A549 (cell line): ENCODE data around the gene TCEA2. TPM values are rescaled to one million over a fixed set of nuclear protein-coding genes. Genes with fewer than 3 reads are reported as not detected.
A peak's percentile ranks its signal among the peaks of the same experiment; 100 is the strongest.

ENCODE experiments used
- ATAC-seq, 2 experiments: fragments of 200-7000 bp in 1 of 2; fragments of >200 bp in 1 of 2; cut with Nextera tagmentation in 1 of 2; cut with Tn5 transposase in 1 of 2; 3 replicates each; pipeline versions ENCODE4 v1.8.0 to v1.9.1; 2018 to 2020; ENCODE audit warnings: mild to moderate bottlenecking in 1 of 2, moderate library complexity in 1 of 2
- CTCF ChIA-PET: fragments of 300-600 bp; sonication (Branson Sonifier 250); formaldehyde crosslinking; extraction: SDS; loops from one replicate; lab custom pipeline; 2021; ENCODE audit warnings: antibody characterized with exemption, inconsistent platforms; lab: Yijun Ruan, JAX
- POLR2A ChIA-PET: fragments of 350-600 bp; formaldehyde crosslinking; extraction: SDS; loops from one replicate; lab custom pipeline; 2021; ENCODE audit warnings: antibody characterized with exemption, inconsistent platforms; lab: Yijun Ruan, JAX
- DNase-seq, 2 experiments: peaks; one replicate each; pipeline versions ENCODE4 v3.0.0 to v3.0.0-alpha.2; 2011 to 2016; ENCODE audit warnings: low read depth in 1 of 2, low spot score in 1 of 2
- FAIRE-seq: peaks from 2 replicates; lab custom pipeline; 2011; peaks lifted over from hg19 to GRCh38; lab: Jason Lieb, UNC
- H3K27ac ChIP-seq, 2 experiments: fragments of >200 bp; sonication (Bioruptor Twin); formaldehyde crosslinking; 3 replicates each; pipeline ENCODE4 v1.5.1; 2016 to 2017
- H3K4me1 ChIP-seq: fragments of >200 bp; sonication (Bioruptor Twin); formaldehyde crosslinking; 3 replicates; pipeline ENCODE4 v1.6.1; 2016
- H3K4me2 ChIP-seq: fragments of >200 bp; sonication (Bioruptor Twin); formaldehyde crosslinking; 3 replicates; pipeline ENCODE4 v1.6.1; 2016
- H3K4me3 ChIP-seq: fragments of >200 bp; sonication (Bioruptor Twin); formaldehyde crosslinking; 3 replicates; pipeline ENCODE4 v1.5.1; 2016
- H3K9me3 ChIP-seq: fragments of >200 bp; sonication (Bioruptor Twin); formaldehyde crosslinking; 3 replicates; pipeline ENCODE4 v1.6.1; 2016
- CEBPB ChIP-seq, 2 experiments: fragments of >200 bp in 1 of 2; sonication (Bioruptor Twin) in 1 of 2; formaldehyde crosslinking in 1 of 2; IDR thresholded peaks; 2 replicates each; pipeline ENCODE4 v1.6.1; 2012 to 2016
- CHD4 ChIP-seq: fragments of 200-600 bp; sonication (generic); IDR thresholded peaks from 2 replicates; pipeline ENCODE4 v1.6.1; 2016; ENCODE audit warnings: antibody characterized with exemption, mild to moderate bottlenecking, borderline replicate concordance
- EHMT2 ChIP-seq: fragments of 200-600 bp; sonication (generic); IDR thresholded peaks from 2 replicates; pipeline ENCODE4 v1.6.1; 2016; ENCODE audit warnings: antibody characterized with exemption, low read depth, mild to moderate bottlenecking, moderate library complexity
- FOSB ChIP-seq: fragments of 250-450 bp; sonication (Bioruptor Pico); IDR thresholded peaks from 2 replicates; pipeline ENCODE4 v1.5.0; 2020; ENCODE audit warnings: mild to moderate bottlenecking, moderate library complexity
- FOXS1 ChIP-seq: fragments of 250-450 bp; sonication (Bioruptor Pico); IDR thresholded peaks from 2 replicates; pipeline ENCODE4 v1.5.0; 2020; ENCODE audit warnings: mild to moderate bottlenecking, moderate library complexity
- GATA3 ChIP-seq: IDR thresholded peaks from 2 replicates; pipeline ENCODE4 v1.6.1; 2012; ENCODE audit warnings: borderline replicate concordance
- HDAC2 ChIP-seq: fragments of 200-600 bp; sonication (generic); IDR thresholded peaks from 2 replicates; pipeline ENCODE4 v1.6.1; 2016
- HES2 ChIP-seq: fragments of >200 bp; sonication (Bioruptor Twin); formaldehyde crosslinking; IDR thresholded peaks from 2 replicates; pipeline ENCODE4 v1.6.1; 2016
- HEYL ChIP-seq: fragments of 250-450 bp; sonication (Bioruptor Pico); IDR thresholded peaks from 2 replicates; pipeline ENCODE4 v1.8.0; 2021; ENCODE audit warnings: mild to moderate bottlenecking, moderate library complexity
- HOXB13 ChIP-seq: fragments of 250-450 bp; sonication (Bioruptor Pico); IDR thresholded peaks from 2 replicates; pipeline ENCODE4 v1.5.0; 2020; ENCODE audit warnings: low read depth, mild to moderate bottlenecking, moderate library complexity
- HOXB5 ChIP-seq: fragments of 250-450 bp; sonication (Bioruptor Pico); IDR thresholded peaks from 2 replicates; pipeline ENCODE4 v1.5.0; 2020; ENCODE audit warnings: mild to moderate bottlenecking, moderate library complexity
- JUN ChIP-seq, 2 experiments: fragments of >200 bp; sonication (Bioruptor Twin); formaldehyde crosslinking; IDR thresholded peaks; 2 replicates in 1 of 2; 3 replicates in 1 of 2; pipeline ENCODE4 v1.6.1; 2016 to 2017
- JUNB ChIP-seq: fragments of >200 bp; sonication (Bioruptor Twin); formaldehyde crosslinking; IDR thresholded peaks from 2 replicates; pipeline ENCODE4 v1.6.1; 2016
- KDM1A ChIP-seq: fragments of 200-600 bp; sonication (generic); IDR thresholded peaks from 2 replicates; pipeline ENCODE4 v1.6.1; 2016; ENCODE audit warnings: low read depth, mild to moderate bottlenecking
- KDM5A ChIP-seq: fragments of 200-600 bp; sonication (generic); IDR thresholded peaks from 2 replicates; pipeline ENCODE4 v1.6.1; 2016; ENCODE audit warnings: antibody characterized with exemption, mild to moderate bottlenecking
- POLR2A ChIP-seq: IDR thresholded peaks from 2 replicates; pipeline ENCODE4 v1.6.1; 2012; ENCODE audit warnings: mild to moderate bottlenecking, low read length
- RAD21 ChIP-seq, 2 experiments: fragments of >200 bp in 1 of 2; sonication (Bioruptor Twin) in 1 of 2; formaldehyde crosslinking in 1 of 2; IDR thresholded peaks in 1 of 2; conservative IDR thresholded peaks in 1 of 2; 2 replicates in 1 of 2; 3 replicates in 1 of 2; pipeline ENCODE4 v1.6.1; 2012 to 2018; ENCODE audit warnings: inconsistent platforms in 1 of 2
- RARB ChIP-seq: fragments of 250-450 bp; sonication (Bioruptor Pico); IDR thresholded peaks from 2 replicates; pipeline ENCODE4 v1.8.0; 2021; ENCODE audit warnings: mild to moderate bottlenecking, moderate library complexity
- RFX5 ChIP-seq: fragments of 450-650 bp; IDR thresholded peaks from 2 replicates; pipeline ENCODE4 v1.7.1; 2014; ENCODE audit warnings: antibody characterized with exemption, mild to moderate bottlenecking, moderate library complexity
- RNF2 ChIP-seq: fragments of 200-600 bp; sonication (generic); IDR thresholded peaks from 2 replicates; pipeline ENCODE4 v1.6.1; 2016; ENCODE audit warnings: low read depth, mild to moderate bottlenecking, antibody characterized with exemption, moderate library complexity, borderline replicate concordance
- SMC3 ChIP-seq: fragments of >200 bp; sonication (Bioruptor Twin); formaldehyde crosslinking; IDR thresholded peaks from 3 replicates; pipeline ENCODE4 v1.6.1; 2018; ENCODE audit warnings: inconsistent platforms
- SREBF2 ChIP-seq: fragments of 450-650 bp; IDR thresholded peaks from 2 replicates; pipeline ENCODE4 v1.6.1; 2014; ENCODE audit warnings: mild to moderate bottlenecking, moderate library complexity
- USF2 ChIP-seq: fragments of 450-650 bp; IDR thresholded peaks from 2 replicates; pipeline ENCODE4 v1.6.1; 2014; ENCODE audit warnings: antibody characterized with exemption
- ZFP36 ChIP-seq: fragments of 450-650 bp; IDR thresholded peaks from 2 replicates; pipeline ENCODE4 v1.6.1; 2014; ENCODE audit warnings: borderline replicate concordance; ENCODE audit not compliant: partially characterized antibody
- ZNF302 ChIP-seq: fragments of 250-450 bp; sonication (Bioruptor Pico); IDR thresholded peaks from 2 replicates; pipeline ENCODE4 v1.9.0; 2021; ENCODE audit warnings: inconsistent platforms, mild to moderate bottlenecking, moderate library complexity
- WGBS: methylation state at CpG from one replicate; pipeline ENCODE4 v1.1.6; 2017; ENCODE audit errors: missing lambda C conversion rate; 5-methylcytosine and 5-hydroxymethylcytosine counted together
- polyA plus RNA-seq, 4 experiments: library from polyadenylated mRNA; depleted of rRNA in 3 of 4; stranded (reverse); fragments of >200 nt; fragmentation: RNase III in 1 of 4; extraction: RNeasy Plus Mini Kit Qiagen cat#74134 plus additional on column Dnase treatment in 1 of 4; gene quantifications; 2 replicates in 3 of 4; 3 replicates in 1 of 4; pipeline ENCODE4 v1.2.3, GENCODE V29; 2011 to 2017
- TF ChIP-seq, protein P1 (sequence below): fragments of 200-600 bp; sonication (generic); IDR thresholded peaks from 2 replicates; pipeline ENCODE4 v1.6.1; 2016; ENCODE audit warnings: antibody characterized with exemption, mild to moderate bottlenecking, moderate library complexity
- TF ChIP-seq, protein P2 (sequence below): fragments of 250-450 bp; sonication (Bioruptor Pico); IDR thresholded peaks from 2 replicates; pipeline ENCODE4 v1.5.0; 2021; ENCODE audit warnings: mild to moderate bottlenecking, moderate library complexity, borderline replicate concordance
- TF ChIP-seq, protein P3 (sequence below): IDR thresholded peaks from 2 replicates; pipeline ENCODE4 v1.6.1; 2012
- TF ChIP-seq, protein P4 (sequence below): fragments of >200 bp; sonication (Bioruptor Twin); formaldehyde crosslinking; IDR thresholded peaks from 3 replicates; pipeline ENCODE4 v1.5.1; 2016

The TCEA2 gene
- polyA plus RNA-seq, 2 of the 4 experiments (the other 2 are of a cell fraction) = 11.2 to 29.8 TPM

DNA sequence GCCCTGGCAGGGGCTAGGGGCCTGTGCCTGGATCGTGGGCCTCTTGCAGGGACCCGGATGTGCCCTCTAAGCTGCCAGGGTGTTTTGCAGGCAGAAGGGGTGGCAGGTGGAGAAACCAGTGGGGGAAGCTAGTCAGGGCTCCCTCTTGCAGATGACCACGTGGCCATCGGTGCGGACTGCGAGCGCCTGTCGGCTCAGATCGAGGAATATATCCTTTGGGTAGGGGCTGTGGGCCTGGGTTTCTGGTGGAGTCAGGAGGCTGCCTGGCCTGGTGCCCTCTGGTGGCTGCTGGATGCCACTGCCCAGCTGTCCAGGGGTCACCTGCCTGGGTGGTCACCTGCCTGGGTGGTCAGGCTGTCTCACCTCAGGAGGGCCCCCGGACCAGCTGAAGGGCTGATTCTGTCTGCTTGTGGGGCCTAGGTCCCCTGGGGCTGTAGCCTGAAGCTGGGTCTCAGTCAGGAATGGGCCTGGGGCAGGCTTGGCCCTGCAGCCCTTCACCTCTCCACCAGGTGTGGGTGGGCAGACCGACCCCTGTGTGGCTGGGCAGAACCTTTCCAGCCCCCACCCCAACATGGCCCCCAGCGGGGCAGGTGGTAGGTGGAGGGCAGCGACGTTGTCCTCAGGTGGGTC lies 6.7 kb downstream of the TCEA2 start:
- POLR2A ChIA-PET = no interaction called here
- ATAC-seq = peak; percentile 60 to 79

More for the DNA sequence above, 6.7 kb downstream of the TCEA2 start:
- no peak for FAIRE-seq
- no peak for TF ChIP-seq KDM1A
- no peak for TF ChIP-seq ZNF302
- TF ChIP-seq, protein P1, sequence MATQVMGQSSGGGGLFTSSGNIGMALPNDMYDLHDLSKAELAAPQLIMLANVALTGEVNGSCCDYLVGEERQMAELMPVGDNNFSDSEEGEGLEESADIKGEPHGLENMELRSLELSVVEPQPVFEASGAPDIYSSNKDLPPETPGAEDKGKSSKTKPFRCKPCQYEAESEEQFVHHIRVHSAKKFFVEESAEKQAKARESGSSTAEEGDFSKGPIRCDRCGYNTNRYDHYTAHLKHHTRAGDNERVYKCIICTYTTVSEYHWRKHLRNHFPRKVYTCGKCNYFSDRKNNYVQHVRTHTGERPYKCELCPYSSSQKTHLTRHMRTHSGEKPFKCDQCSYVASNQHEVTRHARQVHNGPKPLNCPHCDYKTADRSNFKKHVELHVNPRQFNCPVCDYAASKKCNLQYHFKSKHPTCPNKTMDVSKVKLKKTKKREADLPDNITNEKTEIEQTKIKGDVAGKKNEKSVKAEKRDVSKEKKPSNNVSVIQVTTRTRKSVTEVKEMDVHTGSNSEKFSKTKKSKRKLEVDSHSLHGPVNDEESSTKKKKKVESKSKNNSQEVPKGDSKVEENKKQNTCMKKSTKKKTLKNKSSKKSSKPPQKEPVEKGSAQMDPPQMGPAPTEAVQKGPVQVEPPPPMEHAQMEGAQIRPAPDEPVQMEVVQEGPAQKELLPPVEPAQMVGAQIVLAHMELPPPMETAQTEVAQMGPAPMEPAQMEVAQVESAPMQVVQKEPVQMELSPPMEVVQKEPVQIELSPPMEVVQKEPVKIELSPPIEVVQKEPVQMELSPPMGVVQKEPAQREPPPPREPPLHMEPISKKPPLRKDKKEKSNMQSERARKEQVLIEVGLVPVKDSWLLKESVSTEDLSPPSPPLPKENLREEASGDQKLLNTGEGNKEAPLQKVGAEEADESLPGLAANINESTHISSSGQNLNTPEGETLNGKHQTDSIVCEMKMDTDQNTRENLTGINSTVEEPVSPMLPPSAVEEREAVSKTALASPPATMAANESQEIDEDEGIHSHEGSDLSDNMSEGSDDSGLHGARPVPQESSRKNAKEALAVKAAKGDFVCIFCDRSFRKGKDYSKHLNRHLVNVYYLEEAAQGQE = no peak
- TF ChIP-seq JUNB = no peak
- TF ChIP-seq ZFP36 = no peak
- no peak for TF ChIP-seq HOXB5
- no peak for TF ChIP-seq GATA3
- no peak for TF ChIP-seq HDAC2
- no peak for TF ChIP-seq HEYL (CRISPR knock-in tag)
- no peak for TF ChIP-seq RFX5
- TF ChIP-seq FOSB (CRISPR knock-in tag) = no peak
- TF ChIP-seq SMC3 = peak; percentile 63
- no peak for TF ChIP-seq RARB
- no peak for TF ChIP-seq KDM5A
- no peak for TF ChIP-seq SREBF2
- TF ChIP-seq FOXS1 = no peak
- TF ChIP-seq HES2 = no peak
- TF ChIP-seq CEBPB (IDR thresholded peaks at IDR 0.05) = no peak
- no peak for TF ChIP-seq EHMT2
- TF ChIP-seq RAD21 (conservative IDR thresholded peaks at IDR 0.05 in 1 of 2, IDR thresholded peaks at IDR 0.05 in 1 of 2) = peak; percentile 31 to 40; a peak in 2 of 5 replicates
- TF ChIP-seq, protein P2, sequence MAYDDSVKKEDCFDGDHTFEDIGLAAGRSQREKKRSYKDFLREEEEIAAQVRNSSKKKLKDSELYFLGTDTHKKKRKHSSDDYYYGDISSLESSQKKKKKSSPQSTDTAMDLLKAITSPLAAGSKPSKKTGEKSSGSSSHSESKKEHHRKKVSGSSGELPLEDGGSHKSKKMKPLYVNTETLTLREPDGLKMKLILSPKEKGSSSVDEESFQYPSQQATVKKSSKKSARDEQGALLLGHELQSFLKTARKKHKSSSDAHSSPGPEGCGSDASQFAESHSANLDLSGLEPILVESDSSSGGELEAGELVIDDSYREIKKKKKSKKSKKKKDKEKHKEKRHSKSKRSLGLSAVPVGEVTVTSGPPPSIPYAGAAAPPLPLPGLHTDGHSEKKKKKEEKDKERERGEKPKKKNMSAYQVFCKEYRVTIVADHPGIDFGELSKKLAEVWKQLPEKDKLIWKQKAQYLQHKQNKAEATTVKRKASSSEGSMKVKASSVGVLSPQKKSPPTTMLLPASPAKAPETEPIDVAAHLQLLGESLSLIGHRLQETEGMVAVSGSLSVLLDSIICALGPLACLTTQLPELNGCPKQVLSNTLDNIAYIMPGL (CRISPR knock-in tag) = no peak
- TF ChIP-seq USF2 = peak; percentile 68
- TF ChIP-seq RNF2 = no peak
- TF ChIP-seq, protein P3, sequence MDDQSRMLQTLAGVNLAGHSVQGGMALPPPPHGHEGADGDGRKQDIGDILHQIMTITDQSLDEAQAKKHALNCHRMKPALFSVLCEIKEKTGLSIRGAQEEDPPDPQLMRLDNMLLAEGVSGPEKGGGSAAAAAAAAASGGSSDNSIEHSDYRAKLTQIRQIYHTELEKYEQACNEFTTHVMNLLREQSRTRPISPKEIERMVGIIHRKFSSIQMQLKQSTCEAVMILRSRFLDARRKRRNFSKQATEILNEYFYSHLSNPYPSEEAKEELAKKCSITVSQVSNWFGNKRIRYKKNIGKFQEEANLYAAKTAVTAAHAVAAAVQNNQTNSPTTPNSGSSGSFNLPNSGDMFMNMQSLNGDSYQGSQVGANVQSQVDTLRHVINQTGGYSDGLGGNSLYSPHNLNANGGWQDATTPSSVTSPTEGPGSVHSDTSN = no peak
- no peak for TF ChIP-seq JUN (IDR thresholded peaks at IDR 0.05)
- TF ChIP-seq HOXB13 (CRISPR knock-in tag) = no peak
- no peak for TF ChIP-seq CHD4
- TF ChIP-seq, protein P4, sequence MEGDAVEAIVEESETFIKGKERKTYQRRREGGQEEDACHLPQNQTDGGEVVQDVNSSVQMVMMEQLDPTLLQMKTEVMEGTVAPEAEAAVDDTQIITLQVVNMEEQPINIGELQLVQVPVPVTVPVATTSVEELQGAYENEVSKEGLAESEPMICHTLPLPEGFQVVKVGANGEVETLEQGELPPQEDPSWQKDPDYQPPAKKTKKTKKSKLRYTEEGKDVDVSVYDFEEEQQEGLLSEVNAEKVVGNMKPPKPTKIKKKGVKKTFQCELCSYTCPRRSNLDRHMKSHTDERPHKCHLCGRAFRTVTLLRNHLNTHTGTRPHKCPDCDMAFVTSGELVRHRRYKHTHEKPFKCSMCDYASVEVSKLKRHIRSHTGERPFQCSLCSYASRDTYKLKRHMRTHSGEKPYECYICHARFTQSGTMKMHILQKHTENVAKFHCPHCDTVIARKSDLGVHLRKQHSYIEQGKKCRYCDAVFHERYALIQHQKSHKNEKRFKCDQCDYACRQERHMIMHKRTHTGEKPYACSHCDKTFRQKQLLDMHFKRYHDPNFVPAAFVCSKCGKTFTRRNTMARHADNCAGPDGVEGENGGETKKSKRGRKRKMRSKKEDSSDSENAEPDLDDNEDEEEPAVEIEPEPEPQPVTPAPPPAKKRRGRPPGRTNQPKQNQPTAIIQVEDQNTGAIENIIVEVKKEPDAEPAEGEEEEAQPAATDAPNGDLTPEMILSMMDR = peak; percentile 68
- no peak for TF ChIP-seq POLR2A
- TF ChIP-seq, all 56 proteins: peak for 4
- H3K4me1 ChIP-seq = peaks cover 25% of the 10 kb centered on the region
- 33% methylated on average over 4 of the region's 14 CpGs for WGBS
- CTCF ChIA-PET = interaction anchor here (0.7 to 3.7 kb wide), 19 partner anchors 10 to 547 kb away, joined by 3 to 34 read pairs (median 4); partner anchors contain the start of genes LKAAEAR1, OPRL1, PRPF6 and RGS19
- peak in 1 of 2 experiments; percentile 87 for DNase-seq
- H3K4me2 ChIP-seq = no peak overlapping the region
- H3K27ac ChIP-seq = no peak overlapping the region
- no peak overlapping the region for H3K4me3 ChIP-seq
- H3K9me3 ChIP-seq = no peaks in the 10 kb centered on the region
